ENCODE results near the gene RRM2.

The RRM2 gene

DNA sequence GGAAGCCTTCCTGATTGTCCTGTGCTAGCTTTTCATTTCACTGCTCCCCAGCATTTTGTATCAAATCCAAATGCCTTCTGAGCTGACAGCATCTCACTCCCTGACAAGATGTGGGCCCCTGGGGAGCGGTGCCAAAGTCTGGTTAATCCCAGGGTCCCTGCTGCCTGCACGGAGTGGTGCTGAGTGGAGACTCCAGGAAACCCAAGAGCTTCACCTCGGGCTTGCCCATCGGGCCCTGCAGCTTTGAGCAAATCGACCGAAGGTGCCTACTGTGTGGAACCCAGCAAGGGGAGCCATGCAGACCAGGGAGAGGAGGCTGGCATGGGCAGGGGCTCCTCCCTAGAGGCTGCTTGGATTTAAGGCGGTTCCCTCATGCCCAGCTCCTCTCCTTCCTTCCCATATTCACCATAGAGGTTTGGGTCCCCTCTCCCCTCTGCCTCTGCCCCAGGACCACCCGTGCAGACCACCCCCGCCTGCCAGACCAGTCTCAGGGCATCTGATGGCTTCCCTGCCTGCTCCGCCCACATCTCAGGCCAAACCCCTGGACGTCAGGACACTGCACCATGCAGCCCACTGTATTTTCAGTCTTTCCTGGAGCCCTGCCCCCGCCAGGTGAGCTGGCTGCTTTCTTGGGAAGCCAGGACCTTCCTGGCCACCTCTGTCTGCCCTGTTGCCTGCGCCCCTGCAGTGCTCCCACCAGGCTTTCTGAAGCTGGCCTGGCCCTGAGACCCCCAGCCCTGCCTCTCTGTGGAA is 37.8 kb downstream of the RRM2 start:
- no peak for DNase-seq

DNA sequence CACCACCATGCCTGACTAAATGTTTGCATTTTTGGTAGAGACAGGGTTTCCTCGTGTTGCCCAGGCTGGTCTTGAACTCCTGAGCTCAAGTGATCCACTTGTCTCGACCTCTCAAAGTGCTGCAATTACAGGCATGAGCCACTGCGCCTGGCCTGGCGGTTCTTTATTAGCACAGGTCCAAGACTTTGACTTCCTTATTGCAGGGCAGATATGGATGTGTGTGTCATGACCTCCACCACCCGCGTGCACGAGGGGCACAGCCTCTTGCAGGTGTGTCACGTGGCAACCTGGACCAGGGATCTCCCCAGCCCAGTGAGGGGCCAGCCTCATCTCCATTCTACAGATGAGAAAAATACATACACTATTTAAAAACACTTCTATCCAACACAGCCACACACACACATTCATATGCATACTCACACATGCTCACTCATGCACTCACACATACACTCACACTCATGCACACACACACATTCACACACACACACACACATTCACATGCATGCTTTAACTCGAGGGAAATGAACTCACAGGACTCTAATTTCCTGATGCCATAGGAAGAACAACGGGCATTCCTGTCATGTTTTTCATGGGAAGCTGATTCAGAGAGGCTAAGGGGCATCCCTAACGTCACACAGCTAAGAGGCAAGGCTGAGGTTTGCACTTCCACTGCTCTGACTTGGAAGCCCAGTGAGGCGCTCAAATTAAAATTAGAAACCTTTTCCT is 38.8 kb downstream of the RRM2 start:
- DNase-seq: no peak

DNA sequence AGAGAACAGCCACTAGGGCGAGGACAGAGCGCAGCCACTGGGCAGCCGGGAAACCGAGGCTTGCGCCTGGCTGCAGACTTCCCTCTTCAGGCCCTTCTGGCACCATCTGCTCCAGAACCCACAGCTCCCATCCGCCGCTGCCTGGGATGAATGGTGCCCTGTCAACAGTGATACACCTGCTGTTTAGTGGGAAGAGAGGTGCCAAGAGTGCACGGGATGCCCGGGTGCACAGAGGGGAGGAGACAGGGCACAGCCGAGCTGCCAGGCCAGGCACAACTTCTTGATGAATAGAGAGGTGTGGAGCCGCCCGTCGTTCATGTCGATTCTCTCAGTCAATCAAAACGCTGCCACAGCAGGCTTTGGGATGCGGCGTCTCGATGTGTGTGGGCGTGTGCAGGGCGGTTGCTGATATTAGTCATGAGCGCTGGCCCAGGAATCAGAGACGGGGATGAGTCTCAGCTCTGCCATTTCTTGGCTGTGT is 39.5 kb downstream of the RRM2 start:
- no peak for DNase-seq

DNA sequence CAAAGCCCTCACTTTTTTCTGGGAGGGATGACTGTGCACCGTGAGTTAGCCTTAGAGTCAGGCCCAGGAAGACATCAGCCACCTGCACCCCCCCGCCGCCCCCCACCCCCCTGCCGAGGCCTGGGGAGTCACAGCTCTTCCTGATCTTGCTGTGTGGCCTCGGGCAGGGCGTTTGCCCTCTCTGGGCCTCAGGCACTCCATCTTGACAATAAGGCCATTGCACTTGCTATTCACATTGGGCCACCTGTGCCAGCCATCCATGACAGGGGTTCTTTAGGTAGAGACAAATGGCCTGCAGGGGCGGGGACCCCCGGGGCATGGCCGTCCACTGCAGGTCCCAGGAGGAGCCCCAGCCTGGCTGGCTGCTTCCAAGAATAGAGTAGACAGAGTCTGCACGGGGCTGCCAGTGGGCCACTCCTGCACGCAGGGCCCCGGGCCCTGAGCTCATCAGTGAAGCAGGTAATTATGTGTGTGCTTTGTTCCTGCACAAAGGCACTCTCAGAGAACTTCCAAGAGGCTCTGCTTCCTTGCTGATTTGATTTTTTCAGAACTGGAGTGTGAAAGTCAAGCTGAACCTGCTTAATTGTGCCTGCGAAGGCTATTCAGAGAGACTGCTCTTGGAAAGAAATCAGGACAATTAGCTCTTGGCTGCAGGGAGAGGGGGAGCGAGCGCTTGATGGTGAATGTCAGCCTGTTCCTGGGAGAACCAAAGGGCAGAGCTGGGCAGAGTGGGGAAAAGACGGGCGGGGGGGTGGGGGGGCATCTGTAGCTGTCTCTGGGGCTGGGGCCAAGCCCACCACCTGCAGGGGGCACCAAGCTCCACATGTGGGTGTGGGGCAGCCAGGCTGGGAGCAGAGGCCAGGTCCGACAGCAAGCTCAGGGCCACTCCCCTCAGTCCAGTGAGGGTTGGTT is 40.3 kb downstream of the RRM2 start:
- DNase-seq: no peak

DNA sequence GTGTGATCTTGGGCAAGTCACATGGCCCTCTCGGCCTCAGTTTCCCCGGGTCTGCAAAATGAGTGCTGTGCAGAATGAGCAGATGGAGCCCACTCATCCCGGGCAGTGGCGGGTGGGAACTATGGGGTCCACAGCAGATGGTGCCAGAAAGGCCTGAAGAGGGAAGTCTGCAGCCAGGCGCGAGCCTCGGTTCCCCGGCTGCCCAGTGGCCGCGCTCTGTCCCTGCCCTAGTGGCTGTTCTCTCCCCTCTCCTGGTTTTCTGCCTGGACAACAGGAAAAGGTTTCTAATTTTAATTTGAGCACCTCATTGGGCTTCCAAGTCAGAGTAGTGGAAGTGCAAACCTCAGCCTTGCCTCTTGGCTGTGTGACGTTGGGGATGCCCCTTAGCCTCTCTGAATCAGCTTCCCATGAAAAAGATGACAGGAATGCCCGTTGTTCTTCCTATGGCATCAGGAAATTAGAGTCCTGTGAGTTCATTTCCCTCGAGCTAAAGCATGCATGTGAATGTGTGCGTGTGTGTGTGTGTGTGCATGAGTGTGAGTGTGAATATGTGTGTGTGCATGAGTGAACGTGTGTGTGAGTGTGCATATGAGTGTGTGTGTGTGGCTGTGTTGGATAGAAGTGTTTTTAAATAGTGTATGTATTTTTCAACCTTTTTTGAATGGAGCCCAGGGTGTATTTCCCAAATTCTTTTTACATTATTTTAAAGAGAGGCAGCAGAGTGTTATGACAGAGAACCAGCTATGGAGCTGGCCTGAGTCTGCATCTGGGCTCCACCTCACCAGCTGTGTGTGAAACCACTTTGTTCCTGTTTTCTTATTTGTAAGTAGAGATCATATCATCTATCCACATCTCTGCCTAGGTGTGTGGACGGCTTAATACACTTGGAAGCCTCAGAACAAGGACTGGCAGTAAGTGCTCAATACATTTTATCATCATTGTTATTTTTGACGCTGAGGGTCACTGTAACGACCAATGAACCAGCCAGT is 41.3 kb downstream of the RRM2 start:
- DNase-seq: no peak

DNA sequence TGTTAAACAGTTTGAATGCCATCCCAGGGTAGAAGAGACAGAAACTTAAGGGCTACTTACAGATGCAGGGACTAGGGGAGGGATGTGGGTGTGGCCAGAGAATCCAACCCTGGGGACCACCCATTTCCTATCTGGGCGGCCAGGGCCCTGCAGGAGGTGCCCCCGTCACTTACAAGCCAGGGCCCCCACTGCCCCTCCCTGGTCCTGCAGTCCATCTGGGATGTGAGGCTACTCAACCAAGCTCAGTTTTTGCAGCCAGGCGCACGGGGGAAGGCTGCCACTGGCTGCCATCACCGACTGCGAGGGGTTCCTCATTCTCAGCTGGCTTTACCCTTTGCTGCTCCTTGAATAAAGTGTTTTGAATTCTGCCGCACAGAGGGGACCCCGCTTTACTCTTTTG is 42.1 kb downstream of the RRM2 start:
- no peak for DNase-seq

DNA sequence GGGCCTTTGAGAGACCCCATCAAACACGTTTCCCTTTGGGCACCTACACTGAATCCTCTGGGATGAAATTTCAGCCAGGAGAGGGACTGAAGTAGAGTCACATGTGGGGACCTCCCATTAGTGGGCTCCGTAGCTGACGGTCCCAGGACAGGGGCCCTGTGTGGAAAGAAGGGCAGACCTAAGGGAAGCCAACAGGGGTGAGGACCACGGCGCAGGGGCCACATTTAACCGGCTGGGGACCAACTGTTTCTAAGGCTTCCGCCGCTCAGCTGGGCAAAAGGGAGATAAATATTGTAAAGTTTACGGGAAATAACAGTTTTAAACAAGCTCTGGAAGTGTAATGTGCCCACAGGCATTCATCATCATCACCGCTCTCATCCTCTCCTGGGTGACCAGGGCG is 42.7 kb downstream of the RRM2 start:
- DNase-seq: no peak

DNA sequence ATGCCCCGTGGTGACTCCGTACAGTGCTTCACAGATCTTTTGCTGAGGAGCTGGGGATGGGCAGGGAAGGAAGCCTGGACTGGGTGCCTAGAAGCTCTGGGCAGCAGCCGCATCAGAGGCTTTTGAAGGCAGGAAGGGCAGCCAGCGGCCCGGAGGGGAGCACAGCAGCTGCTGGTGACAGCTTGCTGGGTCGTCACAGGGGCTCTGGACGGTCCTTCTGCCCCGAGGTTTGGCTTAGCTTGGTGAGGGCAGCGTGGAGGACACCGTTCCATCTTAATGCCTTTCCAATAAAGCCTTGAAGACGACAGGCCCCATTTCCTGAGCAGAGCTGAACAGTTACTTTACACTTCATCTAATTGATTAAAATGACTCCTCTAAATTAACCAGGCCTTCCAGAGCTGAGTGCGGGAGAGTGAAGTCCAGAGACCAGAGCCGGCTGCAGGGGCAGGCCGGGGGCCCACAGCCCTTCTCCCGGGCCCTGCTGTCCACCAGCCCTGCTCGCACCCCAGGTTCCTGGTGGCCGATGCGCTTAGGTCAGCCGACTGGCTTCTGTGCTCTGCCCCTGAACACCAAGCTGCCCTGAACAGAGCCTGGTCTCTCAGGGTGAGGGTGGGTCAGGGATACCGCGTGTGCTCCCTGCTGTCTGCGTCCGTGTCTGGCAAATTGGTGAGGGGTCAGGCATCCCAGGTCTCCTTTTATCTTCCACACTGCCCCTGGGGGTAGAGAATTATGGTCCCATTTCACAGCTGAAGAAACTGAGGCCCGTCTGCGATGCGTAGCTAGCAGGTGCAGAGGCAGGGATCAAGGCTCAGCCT is 43.5 kb downstream of the RRM2 start:
- DNase-seq: no peak

DNA sequence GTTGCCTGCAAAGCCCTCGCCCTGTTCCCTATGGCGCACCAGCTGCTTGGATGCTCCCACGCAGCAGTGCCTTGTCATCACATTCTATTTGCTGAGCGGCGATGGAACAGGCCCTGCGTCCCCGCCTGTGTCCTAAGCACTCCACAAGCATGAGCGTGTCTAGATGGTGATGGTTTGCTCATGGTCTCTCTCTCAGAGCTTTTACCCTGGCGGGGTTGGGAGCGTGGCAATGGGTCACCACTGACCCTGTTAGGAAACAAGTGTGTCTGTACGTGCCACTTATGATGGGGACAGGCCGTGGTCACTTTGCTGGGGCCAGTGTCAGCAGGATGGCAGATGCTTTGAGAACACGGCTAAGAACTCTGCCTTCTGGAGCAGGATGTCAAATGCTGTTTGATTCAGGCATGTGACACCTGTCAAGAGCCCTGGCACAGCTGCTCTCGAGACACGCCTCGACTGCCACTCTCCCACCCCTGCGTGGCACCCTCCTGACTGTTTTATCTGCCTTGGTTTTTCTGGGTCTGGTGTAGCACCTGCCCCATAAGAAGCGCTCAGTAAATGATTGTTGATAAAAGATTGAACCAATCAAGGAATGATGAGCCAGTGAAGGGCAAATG is 44.2 kb downstream of the RRM2 start:
- no peak for DNase-seq

DNA sequence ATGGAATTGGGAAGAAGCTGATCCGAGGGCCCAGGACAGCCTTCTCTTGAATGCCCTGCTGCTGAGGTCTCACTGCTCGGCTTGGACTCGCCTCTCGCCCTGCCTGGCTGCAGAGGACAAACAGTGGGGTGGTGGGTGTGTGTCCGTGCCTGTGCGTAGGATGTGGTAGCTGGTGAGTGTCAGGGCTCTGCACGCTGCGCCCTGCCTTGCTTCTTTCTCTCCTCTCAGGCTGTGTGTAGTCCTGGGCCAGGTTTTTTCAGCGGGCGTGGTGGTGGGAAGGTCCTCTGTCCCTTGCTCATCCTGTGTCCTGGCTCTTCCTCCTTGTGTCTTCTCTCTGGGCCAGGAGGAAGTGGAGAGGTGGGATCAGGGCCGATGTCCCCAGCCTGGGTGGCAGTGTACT is 44.8 kb downstream of the RRM2 start:
- no peak for DNase-seq

DNA sequence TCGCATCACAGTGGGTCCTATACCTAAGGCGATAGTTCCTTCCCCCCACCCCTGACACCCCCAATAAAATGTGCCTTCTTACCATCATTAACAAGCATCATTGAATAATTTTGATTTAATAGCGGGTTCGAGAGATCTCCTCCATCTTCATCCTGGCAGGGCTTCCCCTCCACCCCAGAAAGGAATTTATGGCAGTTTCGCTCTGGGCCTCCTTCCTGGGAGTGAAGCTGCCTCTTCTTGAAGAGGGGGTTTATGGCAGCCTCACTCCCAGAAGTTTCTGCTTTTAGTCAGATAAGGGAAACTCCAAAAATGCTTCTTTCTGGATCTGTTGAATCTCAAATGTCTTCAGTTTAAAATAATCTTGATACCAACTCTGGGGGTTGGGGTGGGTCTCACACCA is 45.7 kb downstream of the RRM2 start:
- DNase-seq: no peak

DNA sequence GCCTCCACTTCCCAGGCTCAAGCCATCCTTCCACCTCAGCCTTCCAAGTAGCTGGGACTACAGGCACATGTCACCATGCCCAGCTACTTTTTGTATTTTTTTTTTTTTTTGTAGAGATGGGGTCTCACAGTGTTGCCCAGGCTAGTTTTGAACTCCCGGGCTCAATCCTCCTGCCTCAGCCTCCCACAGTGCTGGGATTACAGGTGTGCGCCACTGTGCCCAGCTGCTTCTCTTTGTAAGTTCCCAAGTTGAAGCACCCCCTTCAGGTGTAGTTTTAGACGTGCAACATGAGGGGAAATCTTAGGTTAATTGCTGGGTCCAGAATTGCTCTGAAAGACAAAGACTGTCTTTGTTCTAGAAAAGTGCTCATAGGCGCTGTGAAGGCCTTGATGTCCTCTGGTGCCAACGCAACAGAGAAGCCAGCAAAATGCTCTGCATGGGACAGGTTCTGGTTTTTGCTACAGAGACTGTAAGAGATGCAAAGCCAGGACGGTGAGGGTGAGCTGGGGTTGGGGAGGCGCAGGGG is 46.6 kb downstream of the RRM2 start:
- DNase-seq: no peak

DNA sequence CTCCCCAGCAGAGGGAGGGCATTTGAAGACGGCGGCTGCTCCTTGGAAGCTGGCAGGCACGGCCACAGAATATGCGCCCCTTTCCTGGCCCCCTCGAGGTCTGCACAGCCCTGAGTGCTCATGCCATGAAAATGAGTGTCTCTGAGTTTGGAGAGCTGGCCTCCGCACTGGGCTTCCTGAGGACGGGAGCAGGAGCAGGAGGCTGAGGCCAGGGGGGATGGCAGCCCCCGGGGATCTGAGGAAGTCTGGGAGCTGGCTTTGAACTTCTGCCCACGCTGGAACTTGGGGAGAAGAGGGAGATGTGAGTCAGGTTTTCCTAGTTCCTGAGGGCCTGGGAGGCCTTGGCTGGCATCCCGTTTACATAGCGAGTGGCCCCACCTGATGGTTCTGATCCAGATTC is 47.0 kb downstream of the RRM2 start:
- no peak for DNase-seq

DNA sequence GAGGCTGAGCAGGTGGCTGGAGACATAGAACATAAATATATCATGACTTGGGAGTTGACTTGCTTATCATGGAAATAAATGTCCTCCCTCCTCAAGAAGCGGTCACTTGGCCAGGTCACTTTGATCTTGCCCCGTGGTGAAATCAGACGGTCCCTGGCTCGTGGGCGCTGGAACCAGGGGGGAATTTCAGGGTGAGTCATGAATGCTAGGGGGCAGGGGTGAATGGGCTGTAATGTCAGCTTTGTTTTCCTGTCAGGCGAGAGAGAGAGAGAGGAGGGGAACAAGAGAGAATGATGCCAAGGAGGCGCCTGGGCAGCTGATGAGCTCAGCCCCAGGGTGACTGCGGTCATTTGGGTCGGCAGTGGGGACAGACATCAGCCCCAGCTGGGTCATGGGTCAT is 47.7 kb downstream of the RRM2 start:
- DNase-seq: no peak

DNA sequence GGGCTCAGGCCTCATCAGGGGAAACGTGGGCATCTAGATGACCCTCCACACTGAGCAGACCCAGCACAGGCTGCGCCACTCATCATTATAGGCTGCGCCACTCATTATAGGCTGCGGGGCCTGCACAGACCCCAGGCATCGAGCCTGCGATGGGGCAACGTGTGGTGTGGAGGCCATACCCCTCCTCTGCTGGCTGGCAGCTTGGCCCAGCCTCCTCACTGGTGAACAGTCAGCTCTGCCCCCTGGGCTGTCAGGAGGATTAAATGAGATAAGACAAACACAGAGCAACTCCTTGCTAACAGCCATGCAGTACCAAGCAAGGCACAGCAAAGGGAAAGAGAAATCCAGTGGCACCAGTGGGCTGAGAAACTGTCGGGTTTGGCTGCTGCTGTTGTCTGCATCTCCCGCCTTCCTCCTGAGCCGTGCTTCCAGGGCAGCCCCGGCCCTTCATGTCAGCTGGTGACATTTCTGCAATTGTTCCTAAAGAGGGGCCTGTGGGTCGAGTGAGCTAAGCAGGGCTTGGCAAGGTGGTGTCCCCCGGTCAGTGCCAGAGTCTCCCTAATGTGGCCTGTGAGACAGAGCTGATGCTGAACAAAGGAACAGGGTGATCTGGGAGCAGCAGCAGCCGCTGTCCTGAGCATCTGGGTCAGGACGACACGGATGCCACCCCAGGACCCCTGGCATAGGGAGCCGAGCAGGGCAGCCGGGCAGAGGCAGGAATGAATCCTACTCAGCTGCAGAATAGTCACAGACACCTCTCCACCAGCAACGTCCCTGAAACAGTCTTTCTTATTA is 48.7 kb downstream of the RRM2 start:
- no peak for DNase-seq

DNA sequence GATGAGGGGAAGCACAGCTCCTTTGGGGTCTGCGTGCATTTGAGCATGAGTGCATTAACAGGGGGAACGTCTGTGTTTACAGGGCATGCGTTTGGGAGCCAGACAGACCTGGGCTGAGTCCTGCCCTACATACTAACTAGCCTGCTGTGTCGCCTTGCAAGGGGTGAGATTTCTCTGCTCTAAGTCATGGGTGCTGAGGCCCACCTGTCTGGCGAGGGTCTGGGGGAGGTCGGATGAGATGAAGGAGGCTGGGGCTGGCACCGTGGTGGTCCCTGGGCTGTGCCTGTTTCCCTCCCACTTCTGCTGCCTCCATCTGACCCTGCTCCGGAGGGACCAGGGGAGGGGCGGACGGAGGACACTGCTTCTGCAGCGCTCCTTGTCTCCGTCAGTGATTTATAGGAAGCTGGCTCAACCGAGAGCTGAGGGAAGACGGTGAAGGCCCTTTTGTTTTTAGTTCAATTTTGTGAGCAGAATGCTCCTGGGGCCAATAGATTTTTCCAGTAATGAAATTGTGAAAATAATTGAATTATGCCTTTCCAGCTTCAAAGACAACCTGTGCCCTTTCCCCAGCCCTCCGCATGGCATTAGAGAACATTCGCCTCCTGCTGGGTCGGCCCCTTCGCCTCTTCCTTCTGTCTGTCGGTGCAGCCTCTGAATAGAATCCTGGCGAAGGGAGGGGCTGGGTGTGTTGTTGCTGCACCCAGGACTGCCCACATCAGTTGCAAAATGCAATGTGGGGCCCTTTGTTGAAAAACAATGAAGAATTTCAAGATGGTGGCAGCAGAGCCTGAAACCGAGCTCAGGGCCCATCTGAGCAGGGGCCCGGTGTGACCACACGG is 49.7 kb downstream of the RRM2 start:
- DNase-seq: no peak

DNA sequence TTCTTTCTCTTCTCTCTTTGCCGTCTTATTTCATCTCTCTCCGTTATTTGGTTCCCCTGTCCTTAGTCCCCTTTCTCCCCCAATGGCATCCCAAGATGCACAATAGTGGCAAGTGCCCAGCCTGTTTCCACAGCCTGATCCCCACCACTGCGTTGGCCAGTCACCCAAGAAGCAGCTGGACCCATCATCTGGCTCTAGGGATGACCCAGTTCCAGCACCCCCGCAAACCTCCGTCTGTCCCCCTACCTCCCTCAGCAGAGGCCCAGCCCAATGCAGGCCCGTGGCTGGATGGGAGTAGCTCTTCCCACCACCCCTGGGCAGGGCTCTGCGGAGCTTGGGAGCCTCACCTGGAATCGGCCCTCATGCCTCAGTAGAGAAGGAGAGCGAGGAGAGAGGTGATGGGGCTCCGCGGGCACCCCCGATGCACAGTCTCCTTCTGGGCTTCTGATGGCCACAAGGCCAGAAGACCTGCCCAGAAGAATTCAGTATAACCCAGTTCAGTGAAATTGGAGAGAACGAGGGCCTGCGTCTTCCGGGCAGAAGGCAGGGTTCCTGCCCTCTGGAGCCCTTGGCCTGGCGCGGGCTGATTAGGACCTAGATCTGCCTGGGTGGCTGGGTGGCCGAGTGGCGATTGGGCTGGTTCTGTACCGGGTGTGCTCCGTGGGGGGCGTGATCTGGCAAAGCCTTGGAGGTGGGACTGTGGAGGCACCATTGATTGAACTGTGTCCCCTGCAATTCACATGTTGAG is 50.9 kb downstream of the RRM2 start:
- DNase-seq: no peak

DNA sequence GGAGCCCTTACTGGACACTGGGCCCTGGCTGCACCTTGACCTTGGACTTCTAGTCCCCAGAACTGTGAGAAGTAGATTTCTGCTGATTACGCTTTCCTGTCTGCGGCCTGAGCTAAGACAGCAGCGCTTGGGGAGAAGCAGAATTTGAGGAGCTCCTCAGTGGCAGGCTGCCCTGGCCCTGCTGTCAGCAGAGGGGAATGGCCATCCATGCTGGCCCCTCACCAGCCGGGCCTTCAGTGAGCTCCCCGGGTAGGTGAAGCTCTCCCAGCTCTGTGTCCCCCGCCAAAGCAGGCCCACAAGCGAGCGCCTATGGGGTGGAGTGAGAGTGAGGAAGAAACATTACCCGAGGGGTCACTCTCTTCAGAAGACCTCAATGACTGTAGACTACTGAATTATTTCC is 51.6 kb downstream of the RRM2 start:
- no peak for DNase-seq
